Activated T-helper 1 cell treated with Interleukin-2 at 50 U/mL for 16 hours (primary cell): ENCODE data around the gene SF3B5.
"Not testable (repeated sequence)": the region's sequence is repeated elsewhere in the genome, so short reads cannot be mapped to it uniquely, and the experiment has no call there.

Experiments used
- DNase-seq: peaks from one replicate; pipeline ENCODE4 v3.0.0-alpha.2; 2020; ENCODE audit warnings: low read depth

The SF3B5 gene

DNA sequence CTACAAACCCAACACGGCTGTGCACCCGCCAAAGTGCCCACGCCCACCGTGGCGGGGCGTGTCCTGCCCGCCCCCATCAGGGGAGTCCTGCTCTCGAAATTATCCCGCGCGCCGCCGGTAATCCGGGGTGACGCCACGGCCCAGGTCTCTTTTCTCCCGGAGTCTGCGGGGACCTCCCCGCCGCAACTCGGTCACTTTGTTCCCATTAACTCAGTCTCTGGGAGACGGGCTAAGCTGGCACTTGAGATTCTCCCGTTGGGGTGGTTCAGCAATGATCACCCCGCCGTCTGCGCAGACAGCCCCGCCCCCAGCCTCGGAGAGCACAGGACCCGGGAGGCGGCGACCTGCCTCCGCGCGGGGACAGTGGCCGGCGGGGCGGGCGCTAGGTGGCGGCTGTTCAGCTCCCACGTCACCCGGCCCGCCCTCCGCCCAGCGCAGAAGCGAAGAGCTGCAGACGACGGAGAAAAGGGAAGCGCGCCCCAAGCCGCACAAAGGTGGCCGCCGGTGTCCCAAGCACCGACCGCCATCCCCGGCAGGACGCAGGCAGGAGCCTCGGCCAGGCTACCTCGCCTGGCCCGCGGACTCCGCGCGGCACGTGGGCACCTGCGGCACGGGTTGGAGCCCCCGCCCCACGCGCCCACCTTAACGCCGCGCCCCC lies 31.5 kb downstream of the SF3B5 start:
- peak; percentile 87 for DNase-seq

DNA sequence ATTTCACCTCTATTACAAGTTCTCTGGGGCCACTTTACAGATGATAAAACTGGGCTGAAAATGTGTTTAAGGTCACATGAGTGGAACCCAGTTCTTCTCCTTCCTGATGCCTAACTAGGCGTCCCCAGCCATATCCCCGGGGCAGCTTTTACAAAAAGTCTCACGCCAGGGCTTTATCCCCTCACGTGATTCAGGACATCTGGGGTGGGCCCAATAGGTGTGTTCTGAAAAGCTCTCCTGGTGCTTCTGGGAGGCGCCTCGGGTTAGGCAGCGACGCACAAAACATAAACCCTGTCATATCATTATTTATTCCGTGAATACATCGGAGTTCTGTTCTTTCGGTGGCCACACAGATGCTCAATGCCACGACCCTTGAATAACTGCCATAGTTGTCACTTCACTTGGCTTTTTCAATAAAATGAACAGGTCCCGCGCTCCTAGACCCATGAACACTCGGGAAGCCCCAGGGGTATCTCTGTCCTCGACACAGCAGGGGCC lies 32.1 kb downstream of the SF3B5 start:
- no peak for DNase-seq

DNA sequence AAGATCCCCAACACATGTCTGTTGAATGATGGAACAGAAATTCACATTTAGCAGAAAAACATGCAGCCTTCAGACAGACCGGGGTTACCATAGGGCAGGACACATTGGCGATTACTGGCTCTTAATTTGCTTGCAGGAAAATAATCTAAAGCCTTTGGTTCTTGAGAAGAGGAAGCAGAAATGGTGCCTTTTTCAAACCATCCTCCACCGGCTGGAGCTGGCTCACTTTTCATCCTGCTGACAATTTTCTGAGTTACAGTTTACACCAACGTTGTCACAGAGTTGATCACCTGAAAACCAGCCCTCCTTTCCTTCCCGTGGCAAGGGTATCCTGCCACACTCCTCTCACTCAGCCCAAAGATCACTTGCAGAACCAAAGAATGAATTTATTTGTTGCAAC lies 32.6 kb downstream of the SF3B5 start:
- DNase-seq: no peak

DNA sequence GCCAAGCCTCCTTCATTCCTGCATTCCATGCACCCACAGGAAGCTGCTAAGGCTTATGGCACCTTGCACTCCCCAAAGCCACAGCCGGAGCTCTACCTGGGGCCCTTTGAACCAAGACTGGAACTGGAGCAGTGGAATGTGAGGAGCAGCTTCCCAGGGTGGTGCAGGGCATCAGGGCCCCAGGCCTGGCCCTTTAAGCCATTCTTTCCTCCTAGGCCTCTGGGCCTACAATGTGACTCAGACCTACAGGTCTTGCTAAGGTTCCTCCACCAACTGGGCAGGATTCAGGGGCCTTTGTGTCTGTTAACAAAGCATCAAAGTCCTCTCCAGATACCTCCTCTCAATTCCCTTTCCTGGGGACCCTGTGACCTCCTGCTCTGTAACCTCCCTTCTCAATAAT lies 36.2 kb downstream of the SF3B5 start:
- DNase-seq: no peak

DNA sequence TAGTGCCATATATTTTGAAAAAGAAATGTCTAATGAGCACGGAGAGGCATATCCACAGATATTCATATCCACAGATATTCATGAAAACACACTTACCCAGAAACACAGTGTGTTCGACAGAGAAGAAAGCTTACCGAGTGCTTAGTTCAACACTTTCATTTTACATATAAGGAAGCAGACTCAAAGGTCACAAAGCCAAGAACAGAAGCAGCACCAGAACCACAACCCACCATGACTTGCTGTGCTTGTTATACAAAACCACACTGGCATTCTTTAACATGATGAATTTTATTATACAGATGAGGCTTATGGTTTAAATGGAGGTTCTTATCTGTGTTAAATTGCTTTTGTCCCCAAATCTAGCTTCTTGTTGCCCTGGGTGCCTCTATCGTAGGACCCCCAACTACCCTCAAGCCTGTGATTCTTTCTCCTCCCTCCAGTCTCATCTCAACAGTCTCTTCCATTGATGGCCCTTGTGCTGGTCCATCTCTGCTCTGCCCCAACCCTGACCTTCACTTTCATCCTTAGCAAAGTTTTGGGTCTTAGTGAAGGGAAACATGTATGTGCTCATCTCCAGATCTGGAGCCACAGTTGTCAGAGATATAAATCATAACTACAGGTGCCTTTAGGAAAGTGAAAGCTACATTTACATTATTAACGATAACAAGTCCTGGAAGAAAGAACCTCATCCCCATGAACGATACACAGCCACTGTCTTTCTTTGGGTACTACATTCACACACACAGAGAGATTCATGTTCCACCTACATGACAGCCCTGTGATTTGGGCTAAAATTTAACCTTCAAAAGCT lies 40.0 kb downstream of the SF3B5 start:
- DNase-seq: no peak

DNA sequence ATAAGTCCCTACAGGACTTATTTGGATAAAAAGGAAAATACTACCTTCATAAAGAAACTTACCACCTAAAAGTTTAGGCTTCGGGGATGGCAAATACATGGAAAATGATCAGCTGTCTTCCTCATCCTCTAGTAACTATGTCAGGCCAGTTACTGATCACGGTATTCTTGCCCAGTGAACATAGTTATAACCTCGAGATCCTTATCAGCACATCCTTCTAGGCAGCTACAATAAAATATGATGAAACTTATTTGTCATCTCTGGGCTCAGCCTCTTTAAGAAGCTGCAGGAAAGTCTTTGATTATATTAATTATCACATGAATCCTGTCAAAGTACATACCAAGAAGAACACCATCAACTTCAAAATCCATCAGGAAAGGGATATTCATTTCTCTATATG lies 41.8 kb downstream of the SF3B5 start:
- DNase-seq: no peak

DNA sequence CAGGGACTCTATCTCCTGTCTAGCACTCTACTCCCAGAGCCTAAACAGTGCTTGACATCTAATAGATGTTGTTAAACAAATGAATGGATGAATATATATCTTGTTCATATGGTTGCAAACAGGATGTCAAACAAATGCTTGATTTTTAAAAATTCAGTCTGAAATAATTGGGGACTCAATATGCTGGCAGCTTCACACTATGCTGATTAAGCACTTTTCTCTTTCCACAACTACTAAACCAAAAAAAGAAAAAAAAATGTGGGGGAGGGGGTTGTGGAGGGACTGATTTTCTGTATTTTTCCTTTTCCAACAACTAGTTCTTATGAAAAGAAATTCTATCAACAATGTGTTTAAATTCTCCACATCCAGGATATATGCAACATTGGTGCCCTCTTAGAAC lies 42.9 kb downstream of the SF3B5 start:
- no peak for DNase-seq

DNA sequence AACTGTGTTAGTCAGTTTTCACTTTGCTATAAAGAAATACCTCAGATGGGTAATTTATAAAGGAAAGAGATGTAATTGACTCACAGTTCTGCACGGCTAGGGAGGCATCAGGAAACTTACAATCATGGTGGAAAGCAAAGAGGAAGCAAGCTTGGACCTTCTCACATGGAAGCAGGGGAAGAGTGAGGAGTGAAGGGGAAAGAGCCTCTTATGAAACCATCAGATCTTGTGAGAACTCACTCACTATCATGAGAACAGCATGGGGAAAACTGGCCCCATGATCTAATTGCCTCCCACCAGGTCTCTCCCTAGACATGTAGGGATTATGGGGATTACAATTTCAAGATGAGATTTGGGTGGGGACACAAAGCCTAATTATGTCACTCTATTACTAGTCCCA lies 46.0 kb downstream of the SF3B5 start:
- no peak for DNase-seq

DNA sequence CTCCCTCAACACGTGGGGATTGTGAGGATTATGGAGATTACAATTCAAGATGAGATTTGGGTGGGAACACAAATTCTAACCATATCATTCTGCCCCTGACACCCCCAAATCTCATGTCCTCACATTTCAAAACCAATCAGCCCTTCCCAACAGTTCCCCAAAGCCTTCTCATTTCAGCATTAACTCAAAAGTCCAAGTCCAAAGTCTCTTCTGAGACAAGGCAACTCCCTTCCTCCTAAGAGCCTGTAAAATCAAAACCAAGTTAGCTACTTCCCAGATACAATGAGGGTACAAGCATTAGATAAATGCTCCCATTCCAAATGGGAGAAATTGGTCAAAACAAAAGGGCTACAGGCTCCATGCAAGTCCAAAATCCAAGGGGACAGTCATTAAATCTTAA lies 47.7 kb downstream of the SF3B5 start:
- DNase-seq: no peak

DNA sequence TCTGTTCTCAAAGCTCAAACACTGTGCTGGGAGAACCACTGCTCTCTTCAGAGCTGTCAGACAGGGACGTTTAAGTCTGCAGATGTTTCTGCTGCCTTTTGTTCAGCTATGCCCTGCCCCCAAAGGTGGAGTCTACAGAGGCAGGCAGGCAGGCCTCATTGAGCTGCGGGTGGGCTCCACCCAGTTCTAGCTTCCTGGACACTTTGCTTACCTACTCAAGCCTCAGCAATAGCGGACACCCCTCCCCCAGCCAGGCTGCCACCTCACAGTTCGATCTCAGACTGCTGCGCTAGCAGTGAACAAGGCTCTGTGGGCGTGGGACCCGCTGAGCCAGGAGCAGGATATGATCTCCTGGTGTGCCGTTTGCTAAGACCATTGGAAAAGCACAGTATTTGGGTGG lies 48.7 kb downstream of the SF3B5 start:
- DNase-seq: not testable (repeated sequence)

DNA sequence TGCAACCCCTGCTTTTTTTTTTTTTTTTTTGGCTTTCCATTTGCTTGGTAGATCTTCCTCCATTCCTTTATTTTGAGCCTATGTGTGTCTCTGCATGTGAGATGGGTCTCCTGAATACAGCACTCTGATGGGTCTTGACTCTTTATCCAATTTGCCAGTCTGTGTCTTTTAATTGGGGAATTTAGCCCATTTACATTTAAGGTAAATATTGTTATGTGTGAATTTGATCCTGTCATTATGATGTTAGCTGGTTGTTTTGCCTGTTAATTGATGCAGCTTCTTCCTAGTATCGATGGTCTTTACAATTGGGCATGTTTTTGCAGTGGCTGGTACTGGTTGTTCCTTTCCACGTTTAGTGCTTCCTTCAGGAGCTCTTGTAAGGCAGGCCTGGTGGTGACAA lies 50.4 kb downstream of the SF3B5 start:
- DNase-seq: not testable (repeated sequence)
